Adrenal gland (tissue), 5 donors: ENCODE results near the gene SMG6.

ENCODE experiments used
- POLR2A ChIP-seq, 2 donors: fragments of 450-650 bp; IDR thresholded peaks; one replicate each; pipeline ENCODE4 v1.6.1; 2017; ENCODE audit warnings: antibody characterized with exemption in 2 of 2, mild to moderate bottlenecking in 2 of 2, moderate library complexity in 1 of 2
- TF ChIP-seq, protein P1 (sequence below), 6 experiments: fragments of 450-650 bp in 4 of 6; fragments of 200-600 bp in 2 of 6; sonication (generic) in 1 of 6; IDR thresholded peaks; 1 replicate in 5 of 6; 2 replicates in 1 of 6; pipeline versions ENCODE4 v1.5.1 to v1.8.0; 2016 to 2021; ENCODE audit warnings: antibody characterized with exemption in 6 of 6, mild to moderate bottlenecking in 2 of 6, moderate library complexity in 1 of 6
- donor health status: DM: no; HTN: no; CAD: no.

DNA sequence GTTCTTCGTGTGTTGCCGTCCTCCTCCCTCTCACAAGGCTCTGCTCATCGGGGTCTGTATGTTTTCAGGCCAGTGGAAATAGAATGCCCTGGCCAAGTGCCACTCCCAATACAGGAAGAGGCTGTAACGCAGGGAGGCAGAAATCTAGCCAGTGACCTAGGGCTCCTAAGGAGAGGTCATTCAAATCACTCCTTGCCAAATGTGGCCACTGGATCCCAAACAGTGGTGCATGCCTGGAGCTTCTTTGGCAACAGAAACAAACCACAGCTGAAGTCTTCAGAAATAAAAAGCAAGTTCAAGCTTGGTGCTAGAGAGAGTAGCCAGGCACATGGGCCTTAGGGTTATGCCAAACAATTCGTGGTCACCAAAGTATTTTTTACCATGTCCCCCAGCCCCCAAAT is 66.1 kb downstream of the SMG6 start:
- TF ChIP-seq, protein P1, sequence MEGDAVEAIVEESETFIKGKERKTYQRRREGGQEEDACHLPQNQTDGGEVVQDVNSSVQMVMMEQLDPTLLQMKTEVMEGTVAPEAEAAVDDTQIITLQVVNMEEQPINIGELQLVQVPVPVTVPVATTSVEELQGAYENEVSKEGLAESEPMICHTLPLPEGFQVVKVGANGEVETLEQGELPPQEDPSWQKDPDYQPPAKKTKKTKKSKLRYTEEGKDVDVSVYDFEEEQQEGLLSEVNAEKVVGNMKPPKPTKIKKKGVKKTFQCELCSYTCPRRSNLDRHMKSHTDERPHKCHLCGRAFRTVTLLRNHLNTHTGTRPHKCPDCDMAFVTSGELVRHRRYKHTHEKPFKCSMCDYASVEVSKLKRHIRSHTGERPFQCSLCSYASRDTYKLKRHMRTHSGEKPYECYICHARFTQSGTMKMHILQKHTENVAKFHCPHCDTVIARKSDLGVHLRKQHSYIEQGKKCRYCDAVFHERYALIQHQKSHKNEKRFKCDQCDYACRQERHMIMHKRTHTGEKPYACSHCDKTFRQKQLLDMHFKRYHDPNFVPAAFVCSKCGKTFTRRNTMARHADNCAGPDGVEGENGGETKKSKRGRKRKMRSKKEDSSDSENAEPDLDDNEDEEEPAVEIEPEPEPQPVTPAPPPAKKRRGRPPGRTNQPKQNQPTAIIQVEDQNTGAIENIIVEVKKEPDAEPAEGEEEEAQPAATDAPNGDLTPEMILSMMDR (IDR thresholded peaks at IDR 0.05) = no peak
- no peak for TF ChIP-seq POLR2A (IDR thresholded peaks at IDR 0.05)
